GM13977 (cell line): ENCODE results near the gene CLDN7.

Experiments used
- DNase-seq: peaks from one replicate; pipeline ENCODE4 v3.0.0; 2012; ENCODE audit warnings: low spot score
- in situ Hi-C: fragments of 300-500 bp; cut with MboI; formaldehyde crosslinking; loops from one replicate; pipeline ENCODE4 v1.12.0; 2022; ENCODE audit warnings: low sequenced_read_pairs, low pct_unique_long_range_greater_than_20kb, mixed read lengths, inconsistent platforms; ENCODE audit not compliant: unreplicated experiment
- TF ChIP-seq, protein P1 (sequence below): IDR thresholded peaks from 2 replicates; pipeline ENCODE4 v1.5.1; 2012; ENCODE audit warnings: mild to moderate bottlenecking, control low read depth; ENCODE audit not compliant: insufficient read depth; ENCODE audit errors: extremely low read depth, missing control alignments

CLDN7 gene

DNA sequence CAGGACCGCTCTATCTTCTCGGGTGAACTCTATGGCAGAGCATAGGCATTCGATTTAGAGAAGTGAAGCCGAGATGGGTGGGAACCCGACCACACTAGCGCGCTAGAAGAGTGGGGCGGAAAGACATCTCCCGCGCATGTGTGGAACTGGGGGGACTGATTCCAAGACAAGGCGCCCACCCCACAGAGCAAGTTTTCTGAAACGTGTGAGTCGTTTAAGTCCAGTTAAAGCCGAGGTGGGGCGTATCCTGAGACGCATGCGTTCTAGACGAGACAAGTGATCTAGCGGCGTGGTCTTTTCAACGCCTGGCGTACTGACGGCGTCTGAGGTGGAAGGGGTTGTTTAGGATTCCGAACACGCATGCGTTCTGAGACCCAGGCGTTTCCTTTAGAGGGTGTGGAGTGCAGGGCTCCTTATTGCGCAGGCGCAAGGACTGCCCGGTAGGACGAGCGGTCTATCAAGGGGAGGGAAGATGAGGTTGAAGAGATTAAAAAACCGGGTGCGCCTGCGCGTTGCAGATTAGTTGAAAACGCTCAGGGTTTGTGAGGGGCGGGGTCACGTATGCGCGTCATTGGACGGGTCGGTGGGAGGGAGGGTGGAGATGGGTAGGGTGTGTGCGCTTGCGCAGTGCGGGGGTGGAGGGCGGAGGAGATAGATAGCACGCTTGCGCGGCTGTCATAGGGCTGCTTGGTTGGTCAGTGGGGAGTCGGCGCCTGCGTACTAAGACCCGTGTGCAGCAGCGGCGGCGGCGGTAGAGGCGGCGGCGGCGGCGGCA lies 44.8 kb upstream of the CLDN7 start, which contains the start of gene EIF5A:
EIF5A (plus strand) TSS at position 718 of the 775 bp plus-strand sequence. CDS start 2,008 bp downstream, outside the sequence.
- TF ChIP-seq, protein P1, sequence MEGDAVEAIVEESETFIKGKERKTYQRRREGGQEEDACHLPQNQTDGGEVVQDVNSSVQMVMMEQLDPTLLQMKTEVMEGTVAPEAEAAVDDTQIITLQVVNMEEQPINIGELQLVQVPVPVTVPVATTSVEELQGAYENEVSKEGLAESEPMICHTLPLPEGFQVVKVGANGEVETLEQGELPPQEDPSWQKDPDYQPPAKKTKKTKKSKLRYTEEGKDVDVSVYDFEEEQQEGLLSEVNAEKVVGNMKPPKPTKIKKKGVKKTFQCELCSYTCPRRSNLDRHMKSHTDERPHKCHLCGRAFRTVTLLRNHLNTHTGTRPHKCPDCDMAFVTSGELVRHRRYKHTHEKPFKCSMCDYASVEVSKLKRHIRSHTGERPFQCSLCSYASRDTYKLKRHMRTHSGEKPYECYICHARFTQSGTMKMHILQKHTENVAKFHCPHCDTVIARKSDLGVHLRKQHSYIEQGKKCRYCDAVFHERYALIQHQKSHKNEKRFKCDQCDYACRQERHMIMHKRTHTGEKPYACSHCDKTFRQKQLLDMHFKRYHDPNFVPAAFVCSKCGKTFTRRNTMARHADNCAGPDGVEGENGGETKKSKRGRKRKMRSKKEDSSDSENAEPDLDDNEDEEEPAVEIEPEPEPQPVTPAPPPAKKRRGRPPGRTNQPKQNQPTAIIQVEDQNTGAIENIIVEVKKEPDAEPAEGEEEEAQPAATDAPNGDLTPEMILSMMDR: no peak
- DNase-seq: peak; percentile 99
- in situ Hi-C loops: no loop called here

DNA sequence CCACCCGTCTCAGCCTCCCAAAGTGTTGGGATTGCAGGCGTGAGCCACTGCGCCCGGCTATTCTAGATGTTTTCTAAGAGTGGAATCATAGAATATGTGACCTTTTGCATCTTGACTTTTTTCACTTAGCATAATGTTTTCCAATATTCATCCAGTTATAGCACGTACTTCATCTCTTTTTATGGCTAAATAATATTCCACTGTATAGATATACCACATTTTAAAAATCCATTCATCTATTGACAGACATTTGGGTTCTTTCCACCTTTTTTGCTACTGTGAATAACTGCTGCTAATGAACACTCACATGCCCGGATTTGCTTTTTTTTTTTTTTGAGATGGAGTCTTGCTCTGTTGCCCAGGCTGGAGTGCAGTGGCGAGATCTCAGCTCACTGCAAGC lies 41.9 kb upstream of the CLDN7 start:
- in situ Hi-C loops: no loop called here
- TF ChIP-seq, protein P1: no peak

DNA sequence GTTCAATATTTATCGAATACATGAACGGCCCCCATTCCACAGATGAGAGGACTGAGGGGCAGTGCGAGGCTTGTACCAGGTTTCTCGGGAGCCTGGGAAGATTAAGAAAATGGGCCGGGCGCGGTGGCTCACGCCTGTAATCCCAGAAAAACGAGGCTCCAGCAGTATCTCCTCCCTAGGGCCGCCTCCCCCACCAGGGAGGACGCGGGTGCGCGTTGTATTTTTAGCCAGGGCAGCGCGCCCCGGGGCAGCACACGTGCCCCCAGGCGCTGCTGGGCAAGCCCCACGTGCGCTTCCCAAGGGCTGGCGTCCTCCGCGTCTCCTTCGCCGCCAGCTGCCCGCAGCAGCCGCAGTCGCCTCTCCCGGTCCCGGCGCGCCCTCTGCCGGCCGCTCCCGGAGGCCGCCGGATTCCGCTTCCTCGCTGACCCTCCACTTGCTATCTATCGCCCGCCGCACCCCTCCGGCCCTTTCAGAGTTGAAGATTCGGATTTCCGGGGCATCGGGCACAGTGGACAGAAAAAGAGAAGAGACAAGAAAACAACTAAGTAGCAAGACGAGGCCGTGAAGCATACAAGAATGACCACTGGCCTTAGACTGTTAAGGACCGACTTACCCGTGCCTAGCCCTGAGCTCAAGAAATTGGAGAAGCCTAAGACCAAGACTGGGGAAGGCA lies 34.0 kb upstream of the CLDN7 start:
- TF ChIP-seq, protein P1: peak; percentile 94
- peak; percentile 89 for DNase-seq
- in situ Hi-C loops: loop anchor here (10.0 kb wide), 1 partner anchor 242 kb away; no protein-coding TSS in a partner anchor

More for the DNA sequence above, 41.9 kb upstream of the CLDN7 start:
- DNase-seq: no peak

DNA sequence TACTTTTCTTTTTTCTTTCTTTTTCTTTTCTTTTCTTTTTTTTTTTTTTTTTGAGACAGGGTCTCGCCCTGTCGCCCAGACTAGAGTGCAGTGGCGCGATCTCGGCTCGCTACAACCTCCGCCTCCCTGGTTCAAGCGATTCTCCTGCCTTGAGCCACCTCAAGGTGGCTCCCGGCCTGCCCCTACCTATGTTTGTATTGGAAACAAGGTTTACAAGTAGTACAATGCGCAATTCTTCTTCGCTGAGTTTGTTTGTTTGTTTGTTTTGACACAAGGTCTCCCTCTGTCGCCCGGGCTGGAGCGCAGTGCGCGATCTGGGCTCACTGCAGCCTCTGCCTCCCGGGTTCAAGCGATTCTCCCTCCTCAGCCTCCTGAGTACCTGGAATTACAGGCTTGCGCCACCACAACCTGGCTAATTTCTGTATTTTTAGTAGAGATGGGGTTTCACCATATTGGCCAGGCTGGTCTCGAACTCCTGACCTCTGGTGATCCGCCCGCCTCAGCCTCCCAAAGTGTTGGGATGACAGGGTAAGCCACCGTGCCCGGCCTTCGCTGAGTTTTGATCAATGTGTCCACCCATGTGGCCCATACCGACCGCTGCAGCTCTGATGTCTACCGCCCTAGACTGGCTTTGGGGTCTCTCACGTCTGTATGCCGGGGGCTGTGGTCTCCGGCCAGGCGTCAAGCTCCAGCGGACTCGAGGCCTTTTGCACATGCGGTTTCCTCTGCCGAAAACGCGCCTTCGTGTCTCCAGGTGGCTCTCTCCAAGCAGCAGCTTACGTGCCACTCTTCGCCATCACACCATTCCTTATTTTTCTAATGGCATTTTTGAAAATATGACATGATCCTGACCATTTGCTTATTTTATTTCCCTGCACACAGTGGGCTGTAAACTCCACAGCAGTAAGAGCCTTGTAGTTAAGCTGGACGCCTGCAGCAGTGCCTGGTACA lies 33.2 kb upstream of the CLDN7 start:
- in situ Hi-C loops: loop anchor here (10.0 kb wide), 1 partner anchor 241 kb away; no protein-coding TSS in a partner anchor
- TF ChIP-seq, protein P1: no peak
- DNase-seq: peak; percentile 32

DNA sequence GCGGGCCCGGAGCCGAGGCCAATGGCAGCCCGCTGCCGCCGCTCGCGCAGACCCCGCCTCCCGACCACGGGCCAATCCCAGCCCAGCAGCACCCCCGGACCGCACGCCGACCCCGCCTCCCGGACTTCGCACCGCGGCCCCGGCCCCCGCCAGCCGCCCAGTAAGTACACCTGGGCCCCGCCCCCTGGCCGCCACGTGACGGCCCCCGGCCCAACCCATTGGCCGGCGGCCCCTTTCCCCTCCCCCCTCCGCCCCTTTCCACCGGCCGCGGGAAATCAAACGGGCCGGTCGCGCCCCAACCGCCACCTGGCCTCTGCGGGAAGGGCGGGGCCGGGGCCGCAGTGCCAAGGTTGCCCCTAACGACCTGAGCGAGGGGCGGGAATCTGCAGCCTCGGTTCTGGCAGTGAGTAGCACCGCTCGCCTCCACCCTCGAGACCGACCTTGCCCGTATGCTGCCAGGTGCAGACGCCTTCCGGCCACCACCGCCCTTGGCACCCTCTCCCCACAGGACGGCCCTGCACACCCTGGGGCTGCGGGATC lies 32.4 kb upstream of the CLDN7 start, which contains the start of gene YBX2:
YBX2 (minus strand) TSS at position 26 of the 540 bp plus-strand sequence. CDS start 139 bp downstream, outside the sequence.
- in situ Hi-C loops: loop anchor here (10.0 kb wide), 1 partner anchor 240 kb away; no protein-coding TSS in a partner anchor
- TF ChIP-seq, protein P1: no peak
- peak; percentile 95 for DNase-seq
